Peyer's patch (tissue), 4 donors: Measurements from ENCODE around the gene TTLL5. TPM values are rescaled to one million over a fixed set of nuclear protein-coding genes. Genes with fewer than 3 reads are reported as not detected.

Experiments used
- DNase-seq, 3 donors: peaks; one replicate each; pipeline ENCODE4 v3.0.0-alpha.2; 2017 to 2019
- H3K27ac ChIP-seq, 4 donors: fragments of 200-600 bp; sonication (generic); one replicate each; pipeline ENCODE4 v1.5.1; 2016 to 2019
- H3K27me3 ChIP-seq, 2 donors: fragments of 200-600 bp; sonication (generic); one replicate each; pipeline ENCODE4 v1.5.1; 2019
- H3K36me3 ChIP-seq, 3 donors: fragments of 200-600 bp; sonication (generic); one replicate each; pipeline ENCODE4 v1.5.1; 2016 to 2019
- H3K4me1 ChIP-seq, 4 donors: fragments of 200-600 bp; sonication (generic); one replicate each; pipeline ENCODE4 v1.5.1; 2016 to 2019
- H3K4me3 ChIP-seq, 4 donors: fragments of 200-600 bp; sonication (generic); 1 replicate in 3 of 4; 2 replicates in 1 of 4; pipeline ENCODE4 v1.5.1; 2016 to 2019; ENCODE audit warnings: mild to moderate bottlenecking in 1 of 4
- H3K9me3 ChIP-seq, 4 donors: fragments of 200-600 bp; sonication (generic); one replicate each; pipeline ENCODE4 v1.5.1; 2016 to 2019; ENCODE audit warnings: mild to moderate bottlenecking in 1 of 4
- CTCF ChIP-seq, 6 experiments: fragments of 450-650 bp in 4 of 6; fragments of 200-600 bp in 2 of 6; sonication (generic) in 1 of 6; IDR thresholded peaks; one replicate each; pipeline ENCODE4 v1.5.1; 2017 to 2019; ENCODE audit warnings: antibody characterized with exemption in 6 of 6, mild to moderate bottlenecking in 3 of 6, moderate library complexity in 1 of 6
- POLR2A ChIP-seq, 2 donors: fragments of 450-650 bp; IDR thresholded peaks; one replicate each; pipeline ENCODE4 v1.5.1; 2017; ENCODE audit warnings: antibody characterized with exemption in 2 of 2, mild to moderate bottlenecking in 2 of 2, moderate library complexity in 2 of 2
- total RNA-seq, 4 donors: library from RNA; depleted of rRNA; stranded (reverse); fragments of >200 nt; gene quantifications; one replicate each; pipeline ENCODE4 v1.1.0, GENCODE V29; 2016

Gene TTLL5
- total RNA-seq, 4 donors from 2014 or later: 33.6 to 82.5 (median 46.4) TPM

- Histone ChIP-seq H3K27me3 (no peaks in the 10 kb centered on the region), H3K4me1 (no peaks in the 10 kb centered on the region), H3K36me3 (peaks cover 0 to 6% (median 0%) of the 10 kb centered on the region in 3 donors), H3K27ac (no peak overlapping the region), H3K4me3 (no peak overlapping the region), H3K9me3 (no peaks in the 10 kb centered on the region)
- DNase-seq: no peak
- no peak for TF ChIP-seq POLR2A (IDR thresholded peaks at IDR 0.05)
- TF ChIP-seq CTCF (IDR thresholded peaks at IDR 0.05): no peak
These were observed 75.9 kb downstream of the TTLL5 start for GRCh38 chr14:75736845-75737485.

GRCh38 chr14:75738192-75738591 lies 77.1 kb downstream of the TTLL5 start:
- H3K9me3 ChIP-seq: no peaks in the 10 kb centered on the region
- H3K27me3 ChIP-seq: no peaks in the 10 kb centered on the region
- no peak overlapping the region for H3K4me3 ChIP-seq
- no peak overlapping the region for H3K27ac ChIP-seq
- peaks cover 0 to 6% (median 0%) of the 10 kb centered on the region in 3 donors for H3K36me3 ChIP-seq
- TF ChIP-seq POLR2A (IDR thresholded peaks at IDR 0.05) (no peak), CTCF (IDR thresholded peaks at IDR 0.05) (no peak)
- DNase-seq: no peak
- H3K4me1 ChIP-seq: no peaks in the 10 kb centered on the region

- Histone ChIP-seq H3K27ac (no peak overlapping the region), H3K36me3 (peaks cover 0 to 22% (median 0%) of the 10 kb centered on the region in 3 donors), H3K4me1 (no peaks in the 10 kb centered on the region), H3K9me3 (no peaks in the 10 kb centered on the region), H3K4me3 (no peak overlapping the region), H3K27me3 (no peaks in the 10 kb centered on the region)
- DNase-seq: no peak
- TF ChIP-seq POLR2A (IDR thresholded peaks at IDR 0.05): no peak
These were observed 81.8 kb downstream of the TTLL5 start for GRCh38 chr14:75742867-75743266.

GRCh38 chr14:75747899-75748298 lies 86.9 kb downstream of the TTLL5 start:
- TF ChIP-seq POLR2A (IDR thresholded peaks at IDR 0.05) (no peak), CTCF (IDR thresholded peaks at IDR 0.05) (no peak)

GRCh38 chr14:75748336-75748735 lies 87.3 kb downstream of the TTLL5 start:
- Histone ChIP-seq H3K36me3 (peaks cover 0 to 29% (median 0%) of the 10 kb centered on the region in 3 donors), H3K4me1 (no peaks in the 10 kb centered on the region), H3K27ac (no peak overlapping the region), H3K4me3 (no peak overlapping the region), H3K9me3 (no peaks in the 10 kb centered on the region), H3K27me3 (no peaks in the 10 kb centered on the region)
- DNase-seq: no peak
- TF ChIP-seq POLR2A (IDR thresholded peaks at IDR 0.05) (no peak), CTCF (IDR thresholded peaks at IDR 0.05) (no peak)

More at GRCh38 chr14:75747899-75748298, 86.9 kb downstream of the TTLL5 start:
- Histone ChIP-seq H3K27me3 (no peaks in the 10 kb centered on the region), H3K4me1 (no peaks in the 10 kb centered on the region), H3K4me3 (no peak overlapping the region), H3K9me3 (no peaks in the 10 kb centered on the region), H3K27ac (no peak overlapping the region), H3K36me3 (peaks cover 0 to 29% (median 0%) of the 10 kb centered on the region in 3 donors)
- DNase-seq: no peak

- H3K36me3 ChIP-seq: peaks cover 0 to 27% (median 0%) of the 10 kb centered on the region in 3 donors
- H3K27me3 ChIP-seq: no peaks in the 10 kb centered on the region
- no peak for DNase-seq
- H3K27ac ChIP-seq: no peak overlapping the region
- H3K9me3 ChIP-seq: no peaks in the 10 kb centered on the region
- H3K4me3 ChIP-seq: no peak overlapping the region
- no peaks in the 10 kb centered on the region for H3K4me1 ChIP-seq
- TF ChIP-seq POLR2A (IDR thresholded peaks at IDR 0.05) (no peak), CTCF (IDR thresholded peaks at IDR 0.05) (no peak)
These were observed 90.2 kb downstream of the TTLL5 start for GRCh38 chr14:75751296-75751695.
